H9 (cell line): ENCODE data around the gene IDUA. TPM values are rescaled to one million over a fixed set of nuclear protein-coding genes. Genes with fewer than 3 reads are reported as not detected.

Experiments
- DNase-seq: peaks from one replicate; pipeline ENCODE4 v3.0.0-alpha.2; 2017
- H2AFZ ChIP-seq: one replicate; pipeline ENCODE4 v1.6.1; 2013; ENCODE audit warnings: mild to moderate bottlenecking, low read length, control low read depth, moderate library complexity
- H2AK5ac ChIP-seq: 2 replicates; pipeline ENCODE4 v1.6.1; 2013; ENCODE audit warnings: low read length, control low read depth, mixed read lengths; ENCODE audit not compliant: insufficient read length
- H2BK120ac ChIP-seq: one replicate; pipeline ENCODE4 v1.6.1; 2013; ENCODE audit warnings: low read depth, mild to moderate bottlenecking, low read length, control low read depth, inconsistent platforms; ENCODE audit not compliant: poor library complexity, severe bottlenecking
- H2BK12ac ChIP-seq: 2 replicates; pipeline ENCODE4 v1.6.1; 2013; ENCODE audit warnings: low read length, control low read depth, mixed read lengths, low read depth; ENCODE audit not compliant: insufficient read length
- H2BK15ac ChIP-seq: 2 replicates; pipeline ENCODE4 v1.6.1; 2013; ENCODE audit warnings: low read depth, low read length, control low read depth
- H2BK20ac ChIP-seq: one replicate; pipeline ENCODE4 v1.6.1; 2013; ENCODE audit warnings: low read depth, mild to moderate bottlenecking, low read length, control low read depth, inconsistent platforms; ENCODE audit not compliant: poor library complexity, severe bottlenecking
- H2BK5ac ChIP-seq: 2 replicates; pipeline ENCODE4 v1.6.1; 2013; ENCODE audit warnings: low read length, control low read depth, mixed read lengths; ENCODE audit not compliant: insufficient read length
- H3K14ac ChIP-seq: 2 replicates; pipeline ENCODE4 v1.6.1; 2013; ENCODE audit warnings: low read length, control low read depth; ENCODE audit not compliant: insufficient read depth
- H3K18ac ChIP-seq: 2 replicates; pipeline ENCODE4 v1.6.1; 2013; ENCODE audit warnings: low read depth, mild to moderate bottlenecking, mixed read lengths, low read length, control low read depth; ENCODE audit not compliant: insufficient read length
- H3K23ac ChIP-seq: 2 replicates; pipeline ENCODE4 v1.6.1; 2013; ENCODE audit warnings: low read length, control low read depth, mixed read lengths, low read depth; ENCODE audit not compliant: insufficient read length
- H3K23me2 ChIP-seq: 2 replicates; pipeline ENCODE4 v1.6.1; 2013; ENCODE audit warnings: low read depth, mild to moderate bottlenecking, mixed read lengths, low read length, control low read depth; ENCODE audit not compliant: insufficient read length, poor library complexity, severe bottlenecking
- H3K27ac ChIP-seq: 2 replicates; pipeline ENCODE4 v1.5.1; 2013; ENCODE audit warnings: low read length, control low read depth, mixed read lengths, low read depth; ENCODE audit not compliant: insufficient read length
- H3K27me3 ChIP-seq: 2 replicates; pipeline ENCODE4 v1.6.1; 2013; ENCODE audit warnings: low read length, control low read depth, inconsistent platforms; ENCODE audit not compliant: insufficient read depth
- H3K4ac ChIP-seq: 2 replicates; pipeline ENCODE4 v1.6.1; 2013; ENCODE audit warnings: low read depth, mild to moderate bottlenecking, control low read depth, inconsistent platforms, low read length, moderate library complexity
- H3K4me1 ChIP-seq: 2 replicates; pipeline ENCODE4 v1.6.1; 2013; ENCODE audit warnings: low read length, control low read depth, inconsistent platforms; ENCODE audit not compliant: insufficient read depth
- H3K4me2 ChIP-seq: 2 replicates; pipeline ENCODE4 v1.6.1; 2013; ENCODE audit warnings: low read length, control low read depth, mixed read lengths; ENCODE audit not compliant: insufficient read length, insufficient read depth
- H3K56ac ChIP-seq: 2 replicates; pipeline ENCODE4 v1.6.1; 2013; ENCODE audit warnings: low read depth, mild to moderate bottlenecking, mixed read lengths, low read length, control low read depth; ENCODE audit not compliant: insufficient read length
- H3K79me1 ChIP-seq: 2 replicates; pipeline ENCODE4 v1.6.1; 2013; ENCODE audit warnings: low read depth, mild to moderate bottlenecking, moderate library complexity, low read length, control low read depth, inconsistent platforms; ENCODE audit not compliant: insufficient read depth, poor library complexity, severe bottlenecking
- H3K79me2 ChIP-seq: 2 replicates; pipeline ENCODE4 v1.6.1; 2013; ENCODE audit warnings: low read length, control low read depth, inconsistent platforms; ENCODE audit not compliant: insufficient read depth
- H3K9ac ChIP-seq: 2 replicates; pipeline ENCODE4 v1.6.1; 2013; ENCODE audit warnings: low read length, control low read depth, mixed read lengths; ENCODE audit not compliant: insufficient read length; ENCODE audit errors: extremely low read depth
- H3K9me3 ChIP-seq: one replicate; pipeline ENCODE4 v1.6.1; 2013; ENCODE audit warnings: low read depth, low read length, inconsistent platforms; ENCODE audit not compliant: control insufficient read depth
- H3T11ph ChIP-seq: one replicate; pipeline ENCODE4 v1.6.1; 2013; ENCODE audit warnings: mild to moderate bottlenecking, low read length, control low read depth, inconsistent platforms
- H4K20me1 ChIP-seq: one replicate; pipeline ENCODE4 v1.6.1; 2013; ENCODE audit not compliant: control insufficient read depth, insufficient read length, insufficient read depth
- H4K5ac ChIP-seq: 2 replicates; pipeline ENCODE4 v1.6.1; 2013; ENCODE audit warnings: low read depth, mild to moderate bottlenecking, mixed read lengths, low read length, control low read depth; ENCODE audit not compliant: insufficient read length
- H4K8ac ChIP-seq: replicated peaks from 2 replicates; pipeline ENCODE4 v1.6.1; 2013; ENCODE audit warnings: low read length, control low read depth, mixed read lengths, low read depth; ENCODE audit not compliant: insufficient read length
- H4K91ac ChIP-seq: 2 replicates; pipeline ENCODE4 v1.6.1; 2013; ENCODE audit warnings: low read depth, mild to moderate bottlenecking, moderate library complexity, mixed read lengths, low read length, control low read depth; ENCODE audit not compliant: insufficient read length
- H3K27ac Mint-ChIP-seq, 3 experiments: 2 replicates in 2 of 3; 3 replicates in 1 of 3; pipeline ENCODE4 v1.8.0; 2020 to 2021; ENCODE audit warnings: mixed read lengths in 3 of 3, mild to moderate bottlenecking in 1 of 3, moderate library complexity in 1 of 3
- H3K27me3 Mint-ChIP-seq: 2 replicates; pipeline ENCODE4 v1.8.0; 2021; ENCODE audit warnings: low read depth, mild to moderate bottlenecking, moderate library complexity, mixed read lengths
- H3K36me3 Mint-ChIP-seq, 3 experiments: 2 replicates in 2 of 3; 3 replicates in 1 of 3; pipeline ENCODE4 v1.8.0; 2020 to 2021; ENCODE audit warnings: low read depth in 3 of 3, mixed read lengths in 3 of 3; ENCODE audit not compliant: insufficient read depth in 1 of 3
- H3K4me1 Mint-ChIP-seq, 2 experiments: 2 replicates each; pipeline ENCODE4 v1.8.0; 2020; ENCODE audit warnings: mixed read lengths in 2 of 2
- H3K4me3 Mint-ChIP-seq, 2 experiments: 2 replicates in 1 of 2; 3 replicates in 1 of 2; pipeline ENCODE4 v1.8.0; 2020 to 2021; ENCODE audit warnings: mild to moderate bottlenecking in 2 of 2, mixed read lengths in 2 of 2, moderate library complexity in 1 of 2
- H3K9me3 Mint-ChIP-seq, 2 experiments: 2 replicates in 1 of 2; 3 replicates in 1 of 2; pipeline ENCODE4 v1.8.0; 2020; ENCODE audit warnings: mild to moderate bottlenecking in 2 of 2, mixed read lengths in 2 of 2, moderate library complexity in 1 of 2
- CTCF ChIP-seq: fragments of 200-600 bp; sonication (generic); conservative IDR thresholded peaks from 3 replicates; pipeline ENCODE4 v1.8.0; 2021; ENCODE audit warnings: antibody characterized with exemption, mild to moderate bottlenecking
- WGBS: extraction: QIAGEN DNeasy Blood & Tissue Kit; methylation state at CpG from one replicate; pipeline ENCODE4 v1.1.7; 2013; ENCODE audit warnings: missing lambda C conversion rate, low lambda C conversion rate, mixed read lengths; ENCODE audit not compliant: insufficient read length; ENCODE audit errors: extremely low coverage; 5-methylcytosine and 5-hydroxymethylcytosine counted together
- total RNA-seq: library from RNA; stranded (reverse); gene quantifications from 2 replicates; pipeline ENCODE4 v1.2.1, GENCODE V29; 2021

Gene IDUA
- total RNA-seq, 1 experiment from 2014 or later: 14.5 TPM

GRCh38 chr4:1052231-1052671, 65.4 kb downstream of the IDUA start:
- no peak overlapping the region for H2BK120ac ChIP-seq
- H3K4me2 ChIP-seq: no peak overlapping the region
- H4K5ac ChIP-seq: no peak overlapping the region
- H3T11ph ChIP-seq: no peak overlapping the region
- no peak overlapping the region for H3K56ac ChIP-seq
- no peak overlapping the region for H3K23ac ChIP-seq
- no peaks in the 10 kb centered on the region for H3K23me2 ChIP-seq
- Mint-ChIP-seq H3K36me3 (no peaks in the 10 kb centered on the region; a peak in 1 of 7 replicates), H3K27ac (no peak overlapping the region), H3K4me1 (peaks cover 5 to 7% of the 10 kb centered on the region in 2 experiments; a peak in 2 of 4 replicates), H3K4me3 (no peak overlapping the region), H3K27me3 (peaks cover 78% of the 10 kb centered on the region), H3K9me3 (peaks cover 0 to 5% of the 10 kb centered on the region in 2 experiments; a peak in 2 of 5 replicates)
- H3K4me1 ChIP-seq: no peaks in the 10 kb centered on the region
- no peak overlapping the region for H3K18ac ChIP-seq
- no peak overlapping the region for H3K27ac ChIP-seq
- H2BK12ac ChIP-seq: no peak overlapping the region
- WGBS: no CpG with 5 or more reads among the region's 15 CpGs
- TF ChIP-seq CTCF: no peak
- H2BK5ac ChIP-seq: no peak overlapping the region
- no peak overlapping the region for H2AFZ ChIP-seq
- H4K20me1 ChIP-seq: no peaks in the 10 kb centered on the region
- no peak overlapping the region for H4K8ac ChIP-seq
- H3K9me3 ChIP-seq: no peaks in the 10 kb centered on the region
- H3K4ac ChIP-seq: no peak overlapping the region
- H2BK15ac ChIP-seq: no peak overlapping the region
- peak; percentile 21 for DNase-seq
- H2AK5ac ChIP-seq: no peak overlapping the region
- H4K91ac ChIP-seq: no peak overlapping the region
- no peaks in the 10 kb centered on the region for H3K79me2 ChIP-seq
- no peak overlapping the region for H3K9ac ChIP-seq
- no peaks in the 10 kb centered on the region for H3K79me1 ChIP-seq
- H3K27me3 ChIP-seq: no peaks in the 10 kb centered on the region; the same call in 1 of the 2 replicates
- H3K14ac ChIP-seq: no peak overlapping the region; the same call in 1 of the 2 replicates
- H2BK20ac ChIP-seq: no peak overlapping the region
